T-helper 1 cell treated with Interleukin-12 subunit alpha and Interleukin-12 subunit beta and Interleukin-4 antibody, amounts not matched to agents 30 μg/mL and 1 μg/mL, for 36 hours (primary cell): Measurements from ENCODE around the gene MAP7D2.
A peak's percentile ranks its signal among the peaks of the same experiment; 100 is the strongest.
"Not testable (repeated sequence)": the region's sequence is repeated elsewhere in the genome, so short reads cannot be mapped to it uniquely, and the experiment has no call there.

ENCODE experiments used
- H3K27ac Mint-ChIP-seq: one replicate; pipeline ENCODE4 v1.8.0; 2021; ENCODE audit warnings: mild to moderate bottlenecking, mixed read lengths
- H3K27me3 Mint-ChIP-seq: one replicate; pipeline ENCODE4 v1.8.0; 2021; ENCODE audit warnings: low read depth, mixed read lengths
- H3K36me3 Mint-ChIP-seq: one replicate; pipeline ENCODE4 v1.8.0; 2021; ENCODE audit warnings: low read depth, mixed read lengths
- H3K4me1 Mint-ChIP-seq: one replicate; pipeline ENCODE4 v1.8.0; 2021; ENCODE audit warnings: low read depth, mixed read lengths
- H3K4me3 Mint-ChIP-seq: one replicate; pipeline ENCODE4 v1.8.0; 2021; ENCODE audit warnings: mild to moderate bottlenecking, moderate library complexity, mixed read lengths
- H3K9me3 Mint-ChIP-seq: one replicate; pipeline ENCODE4 v1.8.0; 2021; ENCODE audit warnings: mixed read lengths

MAP7D2 gene

GRCh38 chrX:20130357-20130756 is 13.7 kb upstream of the MAP7D2 start:
- Mint-ChIP-seq H3K27ac (no peak overlapping the region), H3K4me1 (no peaks in the 10 kb centered on the region), H3K36me3 (peaks cover 4% of the 10 kb centered on the region), H3K9me3 (no peaks in the 10 kb centered on the region), H3K4me3 (no peak overlapping the region), H3K27me3 (no peaks in the 10 kb centered on the region)

GRCh38 chrX:20129547-20129946 is 12.8 kb upstream of the MAP7D2 start:
- no peaks in the 10 kb centered on the region for H3K4me1 Mint-ChIP-seq
- H3K36me3 Mint-ChIP-seq = peaks cover 4% of the 10 kb centered on the region
- no peaks in the 10 kb centered on the region for H3K9me3 Mint-ChIP-seq
- H3K4me3 Mint-ChIP-seq = no peak overlapping the region
- no peaks in the 10 kb centered on the region for H3K27me3 Mint-ChIP-seq
- no peak overlapping the region for H3K27ac Mint-ChIP-seq

- Mint-ChIP-seq H3K27me3 (no peaks in the 10 kb centered on the region), H3K4me3 (no peak overlapping the region), H3K36me3 (peaks cover 4% of the 10 kb centered on the region), H3K9me3 (no peaks in the 10 kb centered on the region), H3K4me1 (no peaks in the 10 kb centered on the region), H3K27ac (no peak overlapping the region)
These were observed 12.0 kb upstream of the MAP7D2 start for GRCh38 chrX:20128670-20129069.

DNA sequence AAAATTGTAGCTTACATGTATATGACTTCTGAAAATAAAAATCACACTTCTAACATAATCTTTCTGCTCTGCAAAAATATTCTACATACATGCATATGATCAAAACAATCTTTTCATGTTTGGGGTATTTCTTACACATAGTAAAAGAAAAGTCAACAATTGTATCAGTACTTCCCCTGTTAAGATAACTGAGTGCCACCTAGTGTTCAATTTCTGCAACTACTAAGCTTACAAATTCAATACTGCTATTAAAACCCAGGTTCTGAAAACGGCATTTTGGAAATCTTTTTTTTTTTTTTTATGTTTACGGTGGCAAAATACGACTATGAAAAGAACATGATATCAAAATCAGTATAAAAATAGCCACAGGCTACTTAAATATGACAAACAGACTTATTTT is 10.7 kb upstream of the MAP7D2 start:
- H3K9me3 Mint-ChIP-seq = not testable (repeated sequence)

DNA sequence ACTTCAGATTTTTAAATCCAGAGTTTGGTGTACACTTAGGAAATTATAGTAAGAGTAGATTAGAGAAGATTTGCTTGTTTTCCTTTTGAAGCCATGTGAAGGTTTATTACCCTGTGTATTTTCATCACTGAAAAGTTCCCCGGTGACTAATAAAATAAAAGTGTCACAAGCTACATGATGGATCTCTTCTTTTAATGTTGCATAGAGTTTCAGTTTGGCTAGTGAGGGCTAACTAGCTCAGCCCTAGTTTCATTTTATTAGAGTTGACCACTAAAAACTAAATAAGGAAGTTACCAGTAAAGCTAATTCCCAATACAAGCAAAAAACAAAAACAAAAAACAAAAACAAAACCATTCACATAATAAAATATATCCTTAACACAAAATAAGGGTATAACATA is 10.1 kb upstream of the MAP7D2 start:
- H3K27me3 Mint-ChIP-seq, H3K4me1 Mint-ChIP-seq, H3K4me3 Mint-ChIP-seq, H3K36me3 Mint-ChIP-seq, H3K9me3 Mint-ChIP-seq, H3K27ac Mint-ChIP-seq: not testable (repeated sequence)

More for the DNA sequence above, 10.7 kb upstream of the MAP7D2 start:
- H3K27ac Mint-ChIP-seq, H3K4me3 Mint-ChIP-seq, H3K4me1 Mint-ChIP-seq, H3K27me3 Mint-ChIP-seq, H3K36me3 Mint-ChIP-seq: not testable (repeated sequence)

DNA sequence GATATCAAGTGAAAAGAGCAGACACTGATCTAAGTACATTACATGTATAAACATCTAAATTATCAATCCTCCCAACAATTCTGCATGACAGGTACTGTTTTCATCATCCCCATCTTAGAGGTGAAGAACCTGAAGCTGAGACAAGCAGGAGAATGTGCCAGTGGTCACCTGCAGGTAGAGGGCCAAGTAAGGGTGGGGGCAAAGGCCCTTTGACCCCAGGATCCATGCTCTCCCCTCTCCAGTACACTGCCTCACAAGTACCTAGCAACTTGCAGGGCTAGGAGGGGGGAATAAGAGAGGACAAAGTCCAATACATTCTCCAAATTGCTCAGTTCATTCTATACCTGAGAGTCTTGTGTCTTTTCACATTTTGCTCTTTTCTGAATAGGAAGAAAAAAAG is 8.3 kb upstream of the MAP7D2 start:
- Mint-ChIP-seq H3K27ac (no peak overlapping the region), H3K4me3 (no peak overlapping the region), H3K4me1 (no peaks in the 10 kb centered on the region), H3K36me3 (no peaks in the 10 kb centered on the region), H3K27me3 (no peaks in the 10 kb centered on the region), H3K9me3 (no peaks in the 10 kb centered on the region)

DNA sequence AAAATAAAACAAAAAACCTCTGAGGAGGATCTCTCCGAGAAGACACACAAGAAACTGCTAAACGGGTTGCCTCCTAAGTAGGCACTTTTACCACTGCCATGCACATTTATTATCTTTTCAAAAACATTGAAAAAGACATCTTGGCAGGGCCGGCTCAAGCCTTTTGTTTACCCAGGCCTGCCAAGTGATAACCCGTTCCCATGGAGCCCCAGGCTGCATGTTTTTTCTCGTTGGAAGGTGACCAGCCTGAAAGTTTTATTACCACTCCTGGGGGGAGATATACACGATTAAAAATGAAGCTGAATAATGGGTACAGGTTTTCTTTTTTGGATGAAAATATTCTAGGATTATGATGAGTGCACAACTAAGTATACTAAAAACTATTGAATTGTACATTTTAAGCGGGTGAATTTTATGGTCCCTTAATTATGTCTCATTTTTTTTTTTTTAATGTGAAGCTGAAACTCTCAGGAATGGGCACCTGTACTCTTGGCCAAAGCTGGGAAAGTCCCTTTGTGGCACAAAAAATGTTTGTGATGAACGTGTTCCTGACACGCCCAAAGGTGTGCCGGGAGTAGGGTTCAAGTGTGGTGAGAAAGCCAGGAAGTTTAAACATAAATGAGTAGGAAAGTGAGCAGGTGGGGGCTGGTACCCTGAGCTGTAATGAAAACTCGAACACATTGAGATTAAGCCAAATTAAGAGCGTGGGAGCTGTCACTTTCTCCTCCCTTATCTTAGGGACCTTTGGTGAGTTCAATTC is 1.5 kb upstream of the MAP7D2 start:
- H3K36me3 Mint-ChIP-seq = no peaks in the 10 kb centered on the region
- peaks cover 8% of the 10 kb centered on the region for H3K4me1 Mint-ChIP-seq
- no peaks in the 10 kb centered on the region for H3K9me3 Mint-ChIP-seq
- peaks cover 20% of the 10 kb centered on the region for H3K27me3 Mint-ChIP-seq
- H3K4me3 Mint-ChIP-seq = no peak overlapping the region
- no peak overlapping the region for H3K27ac Mint-ChIP-seq

DNA sequence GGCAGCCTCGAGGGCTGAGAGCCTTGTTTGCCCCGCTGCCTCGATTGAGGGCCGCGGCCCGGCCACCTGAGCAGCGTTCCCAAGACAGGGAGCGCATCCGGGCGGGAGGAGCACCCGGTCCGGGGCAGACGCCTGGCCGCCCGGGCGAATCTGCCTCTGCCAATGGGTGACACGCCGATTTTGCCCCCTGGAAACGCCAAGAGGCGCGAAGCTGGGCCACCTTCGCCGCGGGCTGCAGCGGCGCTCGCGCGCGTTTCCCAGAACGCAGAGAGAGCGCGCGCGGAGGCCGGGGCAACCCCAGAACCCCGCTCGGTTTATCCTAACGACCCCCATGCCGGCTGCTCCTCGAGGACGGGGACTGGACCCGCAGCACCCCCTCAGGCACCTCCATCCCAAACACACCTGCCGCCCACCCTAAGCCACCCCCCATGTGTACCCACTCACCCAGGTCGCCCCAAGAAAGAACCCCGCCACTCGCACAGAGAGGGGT is 575 bp downstream of the MAP7D2 start:
- Mint-ChIP-seq H3K27ac (no peak overlapping the region), H3K27me3 (peaks cover 20% of the 10 kb centered on the region), H3K9me3 (no peaks in the 10 kb centered on the region), H3K36me3 (no peaks in the 10 kb centered on the region), H3K4me3 (peak overlapping the region; percentile 21), H3K4me1 (peaks cover 8% of the 10 kb centered on the region)

GRCh38 chrX:20112022-20112774 is 4.5 kb downstream of the MAP7D2 start:
- H3K9me3 Mint-ChIP-seq = no peaks in the 10 kb centered on the region
- H3K36me3 Mint-ChIP-seq = no peaks in the 10 kb centered on the region
- no peaks in the 10 kb centered on the region for H3K4me1 Mint-ChIP-seq
- no peak overlapping the region for H3K4me3 Mint-ChIP-seq
- H3K27ac Mint-ChIP-seq = no peak overlapping the region
- peaks cover 19% of the 10 kb centered on the region for H3K27me3 Mint-ChIP-seq

- no peak overlapping the region for H3K4me3 Mint-ChIP-seq
- no peaks in the 10 kb centered on the region for H3K36me3 Mint-ChIP-seq
- peaks cover 16% of the 10 kb centered on the region for H3K27me3 Mint-ChIP-seq
- no peak overlapping the region for H3K27ac Mint-ChIP-seq
- H3K9me3 Mint-ChIP-seq = no peaks in the 10 kb centered on the region
- H3K4me1 Mint-ChIP-seq = no peaks in the 10 kb centered on the region
These were observed 5.4 kb downstream of the MAP7D2 start for GRCh38 chrX:20111271-20111670.

- Mint-ChIP-seq H3K36me3 (no peaks in the 10 kb centered on the region), H3K4me1 (no peaks in the 10 kb centered on the region), H3K9me3 (no peaks in the 10 kb centered on the region), H3K27ac (no peak overlapping the region), H3K27me3 (no peaks in the 10 kb centered on the region), H3K4me3 (no peak overlapping the region)
These were observed 14.6 kb downstream of the MAP7D2 start for GRCh38 chrX:20101934-20102581.

DNA sequence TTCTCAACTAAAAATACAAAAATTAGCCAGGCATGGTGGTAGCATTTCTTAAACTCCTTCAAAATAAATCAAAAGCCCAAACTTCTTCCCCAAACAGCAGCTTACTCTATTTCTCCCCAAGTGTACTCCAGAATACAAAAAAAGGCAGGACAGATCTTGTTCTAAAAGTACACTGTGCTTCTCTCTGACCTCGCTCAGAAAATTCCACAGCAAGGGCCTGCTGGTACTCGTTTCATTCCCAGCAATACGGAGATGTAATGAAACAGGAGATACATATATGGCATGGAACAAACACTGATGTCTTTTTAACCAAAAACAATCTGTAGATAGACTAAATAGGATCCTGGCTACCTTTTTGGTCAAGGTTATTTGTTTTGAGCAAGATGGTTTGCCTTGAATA is 25.2 kb downstream of the MAP7D2 start:
- no peak overlapping the region for H3K27ac Mint-ChIP-seq
- H3K9me3 Mint-ChIP-seq = no peaks in the 10 kb centered on the region
- peaks cover 4% of the 10 kb centered on the region for H3K27me3 Mint-ChIP-seq
- H3K36me3 Mint-ChIP-seq = no peaks in the 10 kb centered on the region
- no peaks in the 10 kb centered on the region for H3K4me1 Mint-ChIP-seq
- no peak overlapping the region for H3K4me3 Mint-ChIP-seq

DNA sequence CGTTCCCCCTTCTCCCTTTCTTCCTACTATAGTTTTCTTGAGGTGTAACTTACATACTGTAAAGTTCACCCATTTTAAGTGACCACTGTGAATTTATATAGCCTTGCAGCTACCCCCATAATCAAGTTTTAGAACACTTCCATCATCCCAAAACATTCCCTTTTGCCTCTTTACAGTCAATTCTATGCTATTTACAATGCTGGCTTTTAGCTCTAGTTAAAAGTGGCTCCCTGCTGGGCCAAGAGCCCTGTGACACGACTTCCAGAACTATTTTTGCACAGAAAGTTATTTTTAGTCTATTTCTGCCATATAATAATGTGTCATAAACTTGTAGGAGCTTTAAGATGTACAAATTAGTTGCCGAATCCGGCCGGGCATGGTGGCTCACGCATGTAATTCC is 26.9 kb downstream of the MAP7D2 start:
- Mint-ChIP-seq H3K4me3 (no peak overlapping the region), H3K4me1 (no peaks in the 10 kb centered on the region), H3K27ac (no peak overlapping the region), H3K36me3 (no peaks in the 10 kb centered on the region), H3K27me3 (peaks cover 4% of the 10 kb centered on the region), H3K9me3 (no peaks in the 10 kb centered on the region)

DNA sequence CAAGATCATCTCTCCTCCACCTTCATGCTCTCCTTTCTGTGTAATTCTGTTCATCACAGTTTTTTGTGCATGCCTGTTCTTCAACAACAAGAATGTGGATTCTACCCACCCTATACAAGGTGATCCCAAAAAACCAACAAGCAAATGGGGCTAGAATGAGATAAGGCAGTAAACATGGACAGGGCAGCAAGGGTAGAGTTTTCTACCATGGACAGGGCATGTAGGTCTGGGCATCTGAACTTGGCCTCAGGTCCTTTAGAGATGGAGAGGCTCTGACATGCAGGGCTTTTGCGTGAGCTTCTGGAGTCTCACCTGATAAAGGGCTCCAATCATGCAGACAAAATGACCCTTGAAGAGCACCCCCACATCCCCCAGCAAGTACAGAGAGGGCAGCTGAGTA is 36.4 kb downstream of the MAP7D2 start:
- no peaks in the 10 kb centered on the region for H3K36me3 Mint-ChIP-seq
- no peak overlapping the region for H3K4me3 Mint-ChIP-seq
- H3K27me3 Mint-ChIP-seq = no peaks in the 10 kb centered on the region
- H3K4me1 Mint-ChIP-seq = no peaks in the 10 kb centered on the region
- no peak overlapping the region for H3K27ac Mint-ChIP-seq
- no peaks in the 10 kb centered on the region for H3K9me3 Mint-ChIP-seq
